OCI-LY7 (cell line): ENCODE data around the gene SLC6A15. TPM values are rescaled to one million over a fixed set of nuclear protein-coding genes. Genes with fewer than 3 reads are reported as not detected.

ENCODE experiments used
- BruUV-seq: library from RNA; stranded (reverse); fragments of 400-500 nt; replicated peaks from 2 replicates; lab custom pipeline; 2021; lab: Mats Ljungman, UMichigan
- CTCF ChIA-PET: fragments of 300-600 bp; sonication (Branson Sonifier 250); formaldehyde crosslinking; loops from one replicate; lab custom pipeline; 2022; ENCODE audit warnings: antibody characterized with exemption; ENCODE audit not compliant: unreplicated experiment; lab: Charles Lee
- POLR2A ChIA-PET: fragments of 300-600 bp; sonication (Branson Sonifier 250); formaldehyde crosslinking; loops from one replicate; lab custom pipeline; 2022; ENCODE audit warnings: antibody characterized with exemption; lab: Charles Lee
- DNase-seq: peaks from one replicate; pipeline ENCODE4 v3.0.0-alpha.2; 2015; ENCODE audit warnings: low spot score
- H2AFZ ChIP-seq: fragments of 200-600 bp; sonication (generic), shearing (Covaris generic); 2 replicates; pipeline ENCODE4 v1.6.1; 2014; ENCODE audit warnings: mild to moderate bottlenecking, antibody characterized with exemption, low read length, moderate library complexity
- H3K27ac ChIP-seq: fragments of 200-600 bp; sonication (generic); 2 replicates; pipeline ENCODE4 v1.5.1; 2014; ENCODE audit warnings: mixed run types, low read depth, mild to moderate bottlenecking, moderate library complexity, low read length, inconsistent platforms; ENCODE audit not compliant: poor library complexity, severe bottlenecking
- H3K36me3 ChIP-seq: fragments of 200-600 bp; sonication (generic); 2 replicates; pipeline ENCODE4 v1.6.1; 2014; ENCODE audit warnings: mild to moderate bottlenecking, antibody characterized with exemption, low read length, moderate library complexity, mixed read lengths; ENCODE audit not compliant: insufficient read depth
- H3K4me1 ChIP-seq: fragments of 200-600 bp; sonication (generic); 2 replicates; pipeline ENCODE4 v1.5.1; 2014; ENCODE audit warnings: mild to moderate bottlenecking, low read length; ENCODE audit not compliant: insufficient read depth, poor library complexity, severe bottlenecking
- H3K4me2 ChIP-seq: fragments of 200-600 bp; sonication (generic); 2 replicates; pipeline ENCODE4 v1.6.1; 2014; ENCODE audit warnings: mild to moderate bottlenecking, low read length
- H3K4me3 ChIP-seq: fragments of 200-600 bp; sonication (generic); 2 replicates; pipeline ENCODE4 v1.5.1; 2014; ENCODE audit warnings: mild to moderate bottlenecking, low read depth, low read length; ENCODE audit not compliant: poor library complexity, severe bottlenecking
- H3K79me2 ChIP-seq: fragments of 200-600 bp; sonication (generic); 2 replicates; pipeline ENCODE4 v1.6.1; 2016; ENCODE audit warnings: low read depth, mild to moderate bottlenecking, low read length, moderate library complexity, mixed read lengths; ENCODE audit not compliant: insufficient read depth
- H3K9me2 ChIP-seq: fragments of 200-600 bp; sonication (generic); 2 replicates; pipeline ENCODE4 v1.6.1; 2016; ENCODE audit warnings: mild to moderate bottlenecking, low read length, mixed read lengths; ENCODE audit not compliant: insufficient read depth
- H3K9me3 ChIP-seq: fragments of 200-600 bp; sonication (generic); 2 replicates; pipeline ENCODE4 v1.6.1; 2014; ENCODE audit warnings: mild to moderate bottlenecking, mixed run types, low read length, mixed read lengths
- H4K20me1 ChIP-seq: fragments of 200-600 bp; sonication (generic); 2 replicates; pipeline ENCODE4 v1.6.1; 2014; ENCODE audit warnings: mild to moderate bottlenecking, antibody characterized with exemption, low read length, moderate library complexity, mixed read lengths; ENCODE audit not compliant: insufficient read depth
- CTCF ChIP-seq: fragments of 200-600 bp; sonication (generic); conservative IDR thresholded peaks from 2 replicates; pipeline ENCODE4 v1.5.1; 2014; ENCODE audit warnings: mild to moderate bottlenecking, antibody characterized with exemption, low read length, moderate library complexity, mixed read lengths
- EZH2phosphoT487 ChIP-seq: fragments of 200-600 bp; sonication (generic); IDR thresholded peaks from 2 replicates; pipeline ENCODE4 v1.6.1; 2018; ENCODE audit warnings: low read depth, borderline replicate concordance, mild to moderate bottlenecking, mixed run types, antibody characterized with exemption, low read length, moderate library complexity, mixed read lengths
- intact Hi-C: fragments of 100-400 bp; cut with micrococcal nuclease; formaldehyde crosslinking; loops from one replicate; pipeline ENCODE4 v1.10.0; 2022; ENCODE audit not compliant: unreplicated experiment
- total RNA-seq, 2 experiments: library from RNA; depleted of rRNA in 1 of 2; stranded (reverse); fragments of >200 nt in 1 of 2; shearing (Covaris generic) in 1 of 2; gene quantifications; 2 replicates each; pipeline ENCODE4 v1.2.3, GENCODE V29; 2014 to 2022

The SLC6A15 gene
- total RNA-seq, 2 experiments from 2014 or later: not detected

- H3K36me3 ChIP-seq: no peaks in the 10 kb centered on the region
- no peak overlapping the region for H2AFZ ChIP-seq
- no peaks in the 10 kb centered on the region for H3K4me1 ChIP-seq
- H3K4me3 ChIP-seq: no peak overlapping the region
- H3K79me2 ChIP-seq: no peaks in the 10 kb centered on the region
- no peak overlapping the region for H3K27ac ChIP-seq
- intact Hi-C loops: no loop called here
- CTCF ChIA-PET: no interaction called here
- H4K20me1 ChIP-seq: no peaks in the 10 kb centered on the region
- DNase-seq: no peak
- no peaks in the 10 kb centered on the region for H3K9me2 ChIP-seq
- POLR2A ChIA-PET: no interaction called here
- no TSS peak for BruUV-seq
- H3K9me3 ChIP-seq: no peaks in the 10 kb centered on the region
- no peak overlapping the region for H3K4me2 ChIP-seq
- TF ChIP-seq EZH2phosphoT487 (no peak), CTCF (no peak)
Measured at GRCh38 chr12:84857525-84858208, 54.9 kb downstream of the SLC6A15 start.

- BruUV-seq: no TSS peak
- intact Hi-C loops: no loop called here
- no peak overlapping the region for H2AFZ ChIP-seq
- H3K36me3 ChIP-seq: no peaks in the 10 kb centered on the region
- H3K4me1 ChIP-seq: no peaks in the 10 kb centered on the region
- POLR2A ChIA-PET: no interaction called here
- H3K9me3 ChIP-seq: no peaks in the 10 kb centered on the region
- TF ChIP-seq EZH2phosphoT487 (no peak), CTCF (no peak)
- DNase-seq: no peak
- H3K4me3 ChIP-seq: no peak overlapping the region
- H3K4me2 ChIP-seq: no peak overlapping the region
- H4K20me1 ChIP-seq: no peaks in the 10 kb centered on the region
- no peak overlapping the region for H3K27ac ChIP-seq
- no peaks in the 10 kb centered on the region for H3K79me2 ChIP-seq
- H3K9me2 ChIP-seq: no peaks in the 10 kb centered on the region
- CTCF ChIA-PET: no interaction called here
Measured at GRCh38 chr12:84856156-84856900, 56.3 kb downstream of the SLC6A15 start.

GRCh38 chr12:84843593-84844144 lies 68.9 kb downstream of the SLC6A15 start:
- H3K4me1 ChIP-seq: no peaks in the 10 kb centered on the region
- no peaks in the 10 kb centered on the region for H4K20me1 ChIP-seq
- no peaks in the 10 kb centered on the region for H3K79me2 ChIP-seq
- no peak overlapping the region for H3K4me2 ChIP-seq
- H3K36me3 ChIP-seq: no peaks in the 10 kb centered on the region
- H3K9me3 ChIP-seq: no peaks in the 10 kb centered on the region
- intact Hi-C loops: no loop called here
- no peak overlapping the region for H3K4me3 ChIP-seq
- H2AFZ ChIP-seq: no peak overlapping the region
- no peak for DNase-seq
- no peak overlapping the region for H3K27ac ChIP-seq
- no peaks in the 10 kb centered on the region for H3K9me2 ChIP-seq
- POLR2A ChIA-PET: no interaction called here
- CTCF ChIA-PET: no interaction called here
- no peak for TF ChIP-seq CTCF
- BruUV-seq: no TSS peak
